Omental fat pad (tissue), 4 donors: ENCODE data around the gene AKIP1. TPM values are rescaled to one million over a fixed set of nuclear protein-coding genes. Genes with fewer than 3 reads are reported as not detected.
A peak's percentile ranks its signal among the peaks of the same experiment; 100 is the strongest.

Experiments
- ATAC-seq: fragments of 150-250 bp; one replicate; pipeline ENCODE4 v1.9.1; 2016; ENCODE audit warnings: mild to moderate bottlenecking, moderate library complexity; ENCODE audit not compliant: low FRiP score
- DNase-seq: peaks from one replicate; pipeline ENCODE4 v3.0.0-alpha.2; 2019; ENCODE audit warnings: low spot score
- total RNA-seq, 4 donors: library from RNA; depleted of rRNA; stranded (reverse); fragments of >200 nt; gene quantifications; one replicate each; pipeline ENCODE4 v1.1.0, GENCODE V29; 2016
- TF ChIP-seq, protein P1 (sequence below), 3 donors: fragments of 450-650 bp; IDR thresholded peaks; one replicate each; pipeline ENCODE4 v1.5.1; 2016 to 2017; ENCODE audit warnings: antibody characterized with exemption in 3 of 3, mild to moderate bottlenecking in 3 of 3, moderate library complexity in 2 of 3

AKIP1 gene
- total RNA-seq, 4 donors from 2014 or later, result 13.1 to 32.0 (median 19.8) TPM

DNA sequence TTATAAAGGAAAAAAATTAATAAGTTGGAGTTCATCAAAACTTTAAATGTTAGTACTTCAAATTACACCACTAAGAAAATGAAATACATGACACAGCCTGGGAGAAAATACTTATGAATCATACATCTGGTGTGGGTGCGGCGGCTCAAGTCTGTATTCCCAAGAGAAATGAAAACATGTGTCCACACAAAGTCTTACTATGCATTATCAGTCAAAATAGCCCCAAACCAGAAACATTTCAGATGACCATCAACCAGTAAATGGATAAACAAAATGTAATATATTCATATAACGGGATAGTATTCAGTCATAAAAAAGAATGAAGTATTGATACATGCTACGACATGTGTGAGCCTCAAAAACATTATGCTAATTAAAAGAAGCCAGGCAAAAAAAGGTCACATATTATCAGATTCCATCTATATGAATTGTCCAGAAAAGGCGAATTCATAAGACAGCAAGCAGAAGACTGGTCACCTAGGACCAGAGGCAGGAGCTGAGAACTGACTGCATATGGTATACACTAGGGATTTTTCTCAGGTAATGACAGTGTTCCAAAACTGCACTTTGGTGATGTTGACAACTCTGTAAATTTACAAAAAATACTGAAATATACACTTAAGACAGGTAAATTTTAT lies 5.3 kb upstream of the AKIP1 start:
- TF ChIP-seq, protein P1, sequence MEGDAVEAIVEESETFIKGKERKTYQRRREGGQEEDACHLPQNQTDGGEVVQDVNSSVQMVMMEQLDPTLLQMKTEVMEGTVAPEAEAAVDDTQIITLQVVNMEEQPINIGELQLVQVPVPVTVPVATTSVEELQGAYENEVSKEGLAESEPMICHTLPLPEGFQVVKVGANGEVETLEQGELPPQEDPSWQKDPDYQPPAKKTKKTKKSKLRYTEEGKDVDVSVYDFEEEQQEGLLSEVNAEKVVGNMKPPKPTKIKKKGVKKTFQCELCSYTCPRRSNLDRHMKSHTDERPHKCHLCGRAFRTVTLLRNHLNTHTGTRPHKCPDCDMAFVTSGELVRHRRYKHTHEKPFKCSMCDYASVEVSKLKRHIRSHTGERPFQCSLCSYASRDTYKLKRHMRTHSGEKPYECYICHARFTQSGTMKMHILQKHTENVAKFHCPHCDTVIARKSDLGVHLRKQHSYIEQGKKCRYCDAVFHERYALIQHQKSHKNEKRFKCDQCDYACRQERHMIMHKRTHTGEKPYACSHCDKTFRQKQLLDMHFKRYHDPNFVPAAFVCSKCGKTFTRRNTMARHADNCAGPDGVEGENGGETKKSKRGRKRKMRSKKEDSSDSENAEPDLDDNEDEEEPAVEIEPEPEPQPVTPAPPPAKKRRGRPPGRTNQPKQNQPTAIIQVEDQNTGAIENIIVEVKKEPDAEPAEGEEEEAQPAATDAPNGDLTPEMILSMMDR (IDR thresholded peaks at IDR 0.05), result no peak
- ATAC-seq (no peak), DNase-seq (no peak)

DNA sequence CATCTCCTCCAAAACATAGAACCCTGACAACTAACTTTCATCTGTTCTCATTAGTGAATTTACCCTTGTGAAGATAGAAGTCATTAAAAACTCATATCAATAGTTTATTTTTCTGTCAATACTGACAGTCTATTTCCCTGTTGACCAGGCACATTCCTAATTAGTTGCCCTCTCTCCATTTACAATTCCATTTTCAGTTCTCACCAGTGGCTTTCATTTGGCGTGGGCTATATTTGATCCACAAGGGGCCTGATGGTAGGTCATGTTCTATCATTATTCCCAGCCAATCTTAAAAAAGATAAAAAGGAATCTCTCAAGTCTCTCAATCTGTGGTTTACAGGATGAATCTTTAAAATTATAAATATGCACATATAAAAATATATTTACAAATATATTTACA lies 3.9 kb upstream of the AKIP1 start:
- no peak for ATAC-seq
- DNase-seq, result no peak
- TF ChIP-seq, protein P1 (IDR thresholded peaks at IDR 0.05), result no peak

DNA sequence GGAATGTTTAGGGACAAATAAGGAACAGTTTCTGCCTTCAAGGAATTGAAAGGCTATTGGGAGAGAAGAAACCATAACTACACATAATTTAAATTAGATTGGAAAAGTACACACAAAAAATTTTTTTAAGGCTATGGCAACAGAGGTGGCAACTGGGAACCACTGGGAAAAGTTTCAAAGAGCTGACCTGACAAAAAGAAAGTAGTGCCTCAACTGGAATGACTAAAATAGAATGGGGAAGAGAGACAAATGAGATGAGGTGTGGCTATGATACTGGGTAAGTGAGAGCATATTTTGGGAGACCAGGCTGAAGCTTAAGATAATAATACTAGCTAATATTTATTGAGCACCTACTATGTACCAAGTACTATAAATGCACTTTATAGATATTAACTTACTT lies 2.9 kb upstream of the AKIP1 start:
- DNase-seq (no peak), ATAC-seq (no peak)
- TF ChIP-seq, protein P1 (IDR thresholded peaks at IDR 0.05), result no peak

DNA sequence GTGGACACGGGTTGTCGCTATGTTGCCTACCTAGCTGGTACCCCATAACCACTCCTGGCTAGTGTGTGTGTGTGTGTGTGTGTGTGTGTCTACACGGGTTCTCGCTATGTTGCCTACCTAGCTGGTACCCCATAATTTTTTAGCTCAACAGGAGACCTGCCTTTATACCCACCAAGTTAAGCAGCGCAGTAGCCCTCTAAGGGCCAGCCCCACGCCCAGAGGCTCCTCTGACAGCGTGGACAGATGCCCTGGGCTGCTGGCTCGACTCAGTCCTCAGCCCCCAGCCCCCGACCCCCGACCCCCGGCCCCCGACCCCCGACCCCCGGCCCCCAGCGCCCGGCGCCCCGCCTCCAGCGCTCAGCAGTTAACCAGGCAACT lies 351 bp upstream of the AKIP1 start:
- TF ChIP-seq, protein P1 (IDR thresholded peaks at IDR 0.05), result no peak
- DNase-seq, result no peak
- no peak for ATAC-seq

DNA sequence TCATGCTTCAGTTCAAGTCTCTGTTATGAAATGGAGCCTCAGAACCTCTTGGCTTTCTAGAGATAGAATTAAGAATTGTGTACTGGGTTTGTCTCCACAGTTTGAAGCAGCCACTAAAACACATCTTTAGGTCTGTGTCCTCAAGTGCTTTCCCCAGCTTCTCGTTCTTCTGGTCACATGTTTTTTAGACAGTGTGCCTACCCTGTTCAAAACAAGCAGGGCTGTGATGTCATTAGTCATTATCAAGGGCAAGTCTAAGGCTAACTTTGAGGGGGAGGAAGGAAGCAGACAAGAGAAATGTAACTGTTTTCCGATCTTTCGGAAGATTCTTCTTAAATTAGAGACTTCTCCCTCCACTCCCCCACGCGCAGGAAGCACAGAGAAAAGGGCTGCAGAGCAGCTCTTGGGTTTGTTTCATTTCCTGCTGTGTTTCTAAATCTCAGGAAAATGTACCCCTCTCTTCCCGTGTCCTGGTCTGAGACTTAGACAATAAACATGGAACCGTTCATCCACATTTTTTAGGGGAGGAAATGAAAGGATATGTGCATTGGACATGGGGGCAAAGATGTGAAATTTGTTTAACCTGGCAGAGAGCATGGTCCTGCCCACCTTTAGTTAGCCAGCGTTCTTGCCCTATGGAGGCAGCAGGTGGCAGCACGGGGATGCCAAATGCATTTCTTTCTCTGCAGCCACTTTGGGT lies 3.1 kb downstream of the AKIP1 start:
- DNase-seq (no peak), ATAC-seq (peak; percentile 56)
- TF ChIP-seq, protein P1 (IDR thresholded peaks at IDR 0.05), result no peak

DNA sequence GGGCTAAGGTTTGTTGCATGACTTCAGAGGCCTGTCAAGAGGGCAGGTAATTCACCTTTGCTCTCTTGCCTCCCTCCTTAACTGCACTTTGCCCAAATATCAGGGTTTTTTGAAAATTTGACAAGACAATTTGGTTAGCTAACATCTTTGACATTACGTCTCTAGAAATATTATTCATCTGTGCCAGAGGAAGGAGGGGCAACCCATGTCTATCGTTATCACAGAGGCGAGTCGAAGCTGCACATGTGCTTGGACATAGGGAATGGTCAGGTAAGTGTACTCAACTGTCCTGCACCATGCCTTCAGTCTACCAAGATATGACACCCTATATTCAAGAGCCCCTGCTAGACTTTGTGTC lies 3.7 kb downstream of the AKIP1 start:
- DNase-seq (no peak), ATAC-seq (no peak)
- TF ChIP-seq, protein P1 (IDR thresholded peaks at IDR 0.05), result no peak
